Activated T-helper 1 cell treated with anti-CD3 and anti-CD28 coated beads, Interleukin-2, amount 50 U/mL, for 16 hours (primary cell): ENCODE measurements around the gene ECD.

ENCODE experiments used
- DNase-seq, 2 donors: peaks; one replicate each; pipeline ENCODE4 v3.0.0-alpha.2; 2020; ENCODE audit warnings: low read depth in 1 of 2, low spot score in 1 of 2

ECD gene

DNA sequence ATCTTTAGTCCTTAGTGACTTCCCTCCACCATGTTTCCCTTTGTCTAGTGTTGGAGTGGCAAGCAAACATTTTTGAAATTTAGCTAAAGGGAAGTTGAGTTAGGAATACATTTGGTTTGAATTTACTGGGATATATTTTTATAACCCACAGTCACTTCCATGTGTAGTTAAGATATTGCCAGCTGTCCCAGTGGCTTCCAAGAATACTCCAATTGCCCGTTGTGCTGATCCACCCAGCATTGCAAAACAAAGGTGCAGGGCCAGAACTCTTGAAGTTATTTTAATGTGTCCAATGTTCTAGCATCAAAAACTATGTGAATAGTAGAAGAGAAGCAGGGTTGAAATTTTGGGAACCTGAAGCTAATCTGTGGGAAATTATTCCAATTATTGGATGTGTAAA lies 68.7 kb downstream of the ECD start:
- DNase-seq, result no peak

- DNase-seq, result no peak
Measured at GRCh38 chr10:73097305-73097670, 70.5 kb downstream of the ECD start.

GRCh38 chr10:73096449-73097304 lies 71.1 kb downstream of the ECD start, which contains the start of gene P4HA1:
Gene P4HA1 (minus strand): TSS chr10:73096866. CDS start chr10:73074883, 21,983 bp downstream.
- DNase-seq, result peak; percentile 95 to 99

DNA sequence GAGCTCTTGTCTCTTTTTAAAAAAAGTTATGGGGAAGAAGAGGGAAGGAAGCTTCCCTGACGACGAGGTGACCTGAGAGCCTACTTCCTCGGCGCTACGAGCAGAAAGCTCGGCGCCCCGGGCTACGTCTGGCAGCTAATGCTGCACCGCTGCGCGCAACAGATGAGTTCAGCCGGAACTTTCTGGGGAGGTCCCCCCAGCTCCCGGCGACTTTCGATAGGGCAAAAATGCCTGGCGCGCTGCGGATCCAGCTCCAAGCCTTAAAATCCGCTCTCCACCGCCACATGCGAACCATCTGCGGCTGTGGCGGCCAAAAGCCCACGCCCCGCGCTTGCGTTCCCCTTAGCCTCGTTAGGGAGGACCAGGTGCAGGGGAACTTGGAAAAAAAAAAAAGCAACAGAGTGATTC lies 71.8 kb downstream of the ECD start:
- peak; percentile 43 to 49 for DNase-seq

- no peak for DNase-seq
Measured at GRCh38 chr10:73095481-73096021, 72.3 kb downstream of the ECD start.

DNA sequence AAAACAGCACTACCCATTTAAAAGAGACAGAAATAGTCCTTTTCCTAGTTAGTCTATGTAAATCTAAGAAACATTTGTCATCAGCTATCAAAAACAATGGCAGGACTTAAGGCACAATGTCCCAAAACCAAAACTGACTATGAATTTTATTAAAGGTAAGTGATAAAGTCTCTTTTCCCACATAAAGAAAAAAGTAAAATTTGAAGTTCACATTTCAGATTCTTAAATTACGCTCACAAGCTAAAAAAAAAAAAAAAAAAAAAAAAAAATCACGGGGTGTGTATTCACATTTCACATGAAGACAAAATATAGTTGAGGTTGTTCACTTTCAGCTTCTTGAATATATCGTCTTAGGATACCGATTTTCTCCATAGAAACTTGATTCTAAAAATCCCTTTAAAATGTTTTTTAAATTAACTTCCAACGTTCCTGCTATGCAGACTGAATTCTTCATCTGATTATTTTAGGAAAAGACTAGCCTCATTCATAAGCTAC lies 72.8 kb downstream of the ECD start:
- DNase-seq, result no peak

DNA sequence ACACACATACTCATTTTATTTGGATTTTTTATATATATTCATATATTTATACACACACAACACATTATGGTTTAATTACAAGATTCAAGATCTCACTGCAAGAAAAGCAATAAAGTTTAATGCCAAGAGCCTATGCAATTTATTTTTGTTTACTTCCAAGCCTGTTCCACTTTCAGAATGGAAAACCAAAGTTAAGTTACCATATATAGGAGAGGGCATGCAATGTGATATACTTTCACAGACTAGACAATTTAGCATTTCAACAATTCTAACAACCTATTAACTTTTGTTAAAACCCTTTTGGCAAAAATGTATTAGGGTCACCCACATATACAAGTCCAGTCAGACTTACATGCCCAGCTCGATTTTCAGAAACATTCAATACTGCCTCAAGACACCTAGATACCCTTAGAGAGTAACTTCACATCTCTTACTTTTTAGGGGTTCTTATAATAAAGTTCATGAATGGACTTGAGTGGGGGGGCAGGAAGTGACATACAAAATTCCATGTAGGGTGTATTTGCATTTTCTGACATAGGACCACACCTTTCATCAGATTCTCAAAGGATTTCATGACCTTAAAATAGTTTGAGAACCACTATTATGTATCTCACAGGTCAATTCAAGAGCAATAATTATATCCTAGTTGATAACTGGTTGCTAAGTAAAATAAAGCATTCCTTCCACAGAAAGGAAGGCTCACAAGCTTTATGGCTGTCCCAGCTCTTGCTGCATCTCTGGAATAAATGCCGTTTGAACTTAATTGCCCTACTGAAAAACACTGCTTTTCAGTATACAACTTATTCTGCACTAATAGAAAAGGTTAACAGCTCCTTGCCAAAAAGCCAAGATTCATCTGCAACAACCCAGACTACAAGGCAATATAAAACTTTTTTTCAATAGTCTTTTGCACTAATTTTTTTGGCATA lies 73.6 kb downstream of the ECD start:
- DNase-seq, result no peak

DNA sequence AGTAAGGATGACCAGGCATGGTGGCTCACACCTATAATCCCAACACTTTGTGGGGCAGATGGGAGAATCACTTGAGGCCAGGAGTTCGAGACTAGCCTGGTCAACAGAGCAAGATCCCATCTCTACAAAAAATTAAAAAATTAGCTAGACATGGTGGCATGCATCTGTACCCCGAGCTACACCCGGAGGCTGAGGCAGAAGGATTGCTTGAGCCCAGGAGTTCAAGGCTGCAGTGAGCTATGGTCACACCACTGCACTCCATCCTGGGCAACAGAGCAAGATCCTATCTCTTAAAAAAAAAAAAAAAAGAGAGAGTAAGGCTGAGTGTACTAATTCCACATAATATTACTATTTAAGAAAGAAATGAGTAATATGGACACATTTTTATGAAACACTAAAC lies 75.0 kb downstream of the ECD start:
- no peak for DNase-seq

DNA sequence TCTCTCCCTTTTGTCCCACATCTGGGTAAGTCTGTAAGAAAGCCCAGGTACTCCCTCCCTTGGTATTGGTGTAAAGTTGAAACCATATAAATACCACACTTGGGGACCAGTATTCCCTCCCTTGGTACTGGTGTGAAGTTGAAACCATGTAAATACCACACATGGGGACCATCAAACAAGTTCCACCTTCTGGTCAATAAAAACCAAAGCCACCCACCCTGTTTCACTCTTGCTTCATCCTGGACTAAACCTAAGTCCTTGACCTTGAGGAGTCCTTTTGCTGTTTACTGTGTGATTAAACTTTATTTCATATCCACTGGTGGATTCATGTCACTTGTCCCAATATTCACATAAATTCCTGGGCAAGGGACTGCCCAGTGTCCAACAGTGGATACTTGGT lies 79.5 kb downstream of the ECD start:
- DNase-seq, result no peak

GRCh38 chr10:73086816-73087215 lies 81.0 kb downstream of the ECD start:
- no peak for DNase-seq

- no peak for DNase-seq
Measured at GRCh38 chr10:73084209-73084608, 83.6 kb downstream of the ECD start.
